GM12892 (cell line): Measurements from ENCODE around the gene MUC2.

Experiments
- POLR2A ChIP-seq: IDR thresholded peaks from 2 replicates; pipeline ENCODE4 v1.6.1; 2011; ENCODE audit warnings: low read depth, low read length, control low read depth
- POLR2AphosphoS5 ChIP-seq: IDR thresholded peaks from 2 replicates; pipeline ENCODE4 v1.6.1; 2011; ENCODE audit warnings: low read depth, low read length, control low read depth
- TAF1 ChIP-seq: IDR thresholded peaks from 2 replicates; pipeline ENCODE4 v1.6.1; 2011; ENCODE audit warnings: low read depth, mild to moderate bottlenecking, control low read depth, low read length, borderline replicate concordance

- TF ChIP-seq POLR2A (no peak), POLR2AphosphoS5 (no peak), TAF1 (no peak)
Observed at GRCh38 chr11:1072116-1072820, 2.4 kb upstream of the MUC2 start.
